K562 (cell line): ENCODE data around the gene MYOCD. TPM values are rescaled to one million over a fixed set of nuclear protein-coding genes. Genes with fewer than 3 reads are reported as not detected.

Experiments
- ATAC-seq: fragments of 200-7000 bp; cut with Tn5 transposase; 3 replicates; pipeline ENCODE4 v1.9.1; 2020; ENCODE audit warnings: moderate library complexity
- BruUV-seq: library from RNA; stranded (reverse); fragments of 400-500 nt; replicated peaks from 2 replicates; lab custom pipeline; 2021; lab: Mats Ljungman, UMichigan
- CTCF ChIA-PET: fragments of 300-600 bp; formaldehyde crosslinking; extraction: SDS; loops from one replicate; lab custom pipeline; 2021; ENCODE audit warnings: low intra/inter-chr PET ratio; lab: Yijun Ruan, JAX
- POLR2A ChIA-PET: fragments of 300-600, 350-650 bp; sonication (Branson Sonifier 250); formaldehyde crosslinking; extraction: SDS; loops from one replicate; lab custom pipeline; 2021; ENCODE audit warnings: antibody characterized with exemption, inconsistent platforms; lab: Yijun Ruan, JAX
- DNase-seq, 4 experiments: peaks; one replicate each; pipeline versions ENCODE4 v3.0.0 to v3.0.0-alpha.2; 2011 to 2018; ENCODE audit warnings: low spot score in 3 of 4, mixed read lengths in 3 of 4; ENCODE audit errors: extremely low read depth in 1 of 4
- FAIRE-seq: peaks from 2 replicates; lab custom pipeline; 2011; peaks lifted over from hg19 to GRCh38; lab: Jason Lieb, UNC
- H2AFZ ChIP-seq: 2 replicates; pipeline ENCODE4 v1.6.0; 2011; ENCODE audit warnings: low read depth, low read length, control low read depth, inconsistent platforms
- H3K27ac ChIP-seq: fragments of 200-600 bp; 3 replicates; pipeline ENCODE4 v1.8.0; 2011; ENCODE audit warnings: low read depth, mild to moderate bottlenecking, control low read depth, inconsistent platforms, low read length, moderate library complexity, mixed read lengths; ENCODE audit errors: extremely low read depth
- H3K27me3 ChIP-seq, 2 experiments: fragments of 300-600 bp in 1 of 2; 2 replicates in 1 of 2; 3 replicates in 1 of 2; pipeline versions ENCODE4 v1.6.0 to v1.8.0; 2011; ENCODE audit warnings: inconsistent platforms in 2 of 2, low read length in 2 of 2, mild to moderate bottlenecking in 1 of 2, mixed read lengths in 1 of 2, moderate library complexity in 1 of 2; ENCODE audit not compliant: control insufficient read depth in 2 of 2, insufficient read depth in 2 of 2
- H3K36me3 ChIP-seq: fragments of 300-600 bp; 3 replicates; pipeline ENCODE4 v1.8.0; 2011; ENCODE audit warnings: mild to moderate bottlenecking, low read length, inconsistent platforms; ENCODE audit not compliant: control insufficient read depth, insufficient read depth
- H3K4me1 ChIP-seq, 2 experiments: fragments of 200-600 bp in 1 of 2; replicated peaks in 1 of 2; 2 replicates in 1 of 2; 3 replicates in 1 of 2; pipeline versions ENCODE4 v1.5.1 to v1.8.0; 2011; ENCODE audit warnings: inconsistent platforms in 2 of 2, low read length in 2 of 2, mild to moderate bottlenecking in 1 of 2, mixed read lengths in 1 of 2, moderate library complexity in 1 of 2; ENCODE audit not compliant: control insufficient read depth in 2 of 2, insufficient read depth in 2 of 2
- H3K4me2 ChIP-seq: 2 replicates; pipeline ENCODE4 v1.6.1; 2011; ENCODE audit warnings: low read length, control low read depth, inconsistent platforms, mixed read lengths; ENCODE audit not compliant: insufficient read depth
- H3K4me3 ChIP-seq: fragments of 200-600 bp; sonication (generic), shearing (Covaris generic); 2 replicates; pipeline ENCODE4 v1.5.1; 2016; ENCODE audit warnings: control low read depth, inconsistent platforms
- H3K79me2 ChIP-seq: fragments of 200-600 bp; 3 replicates; pipeline ENCODE4 v1.8.0; 2011; ENCODE audit warnings: low read length, inconsistent platforms; ENCODE audit not compliant: control insufficient read depth, insufficient read depth
- H3K9ac ChIP-seq, 2 experiments: 2 replicates each; pipeline versions ENCODE4 v1.6.0 to v1.6.1; 2011; ENCODE audit warnings: low read depth in 2 of 2, low read length in 2 of 2, control low read depth in 1 of 2, inconsistent platforms in 1 of 2, mild to moderate bottlenecking in 1 of 2, mixed read lengths in 1 of 2; ENCODE audit not compliant: insufficient read depth in 1 of 2
- H3K9me1 ChIP-seq: one replicate; pipeline ENCODE4 v1.6.0; 2011; ENCODE audit warnings: inconsistent platforms, mild to moderate bottlenecking, low read length, moderate library complexity; ENCODE audit not compliant: control insufficient read depth, insufficient read depth
- H3K9me3 ChIP-seq: replicated peaks from 2 replicates; pipeline ENCODE4 v1.5.1; 2011; ENCODE audit warnings: low read depth, low read length, inconsistent platforms; ENCODE audit not compliant: control insufficient read depth, insufficient read depth
- H4K20me1 ChIP-seq: replicated peaks from 2 replicates; pipeline ENCODE4 v1.6.1; 2011; ENCODE audit warnings: low read length, inconsistent platforms, mixed read lengths; ENCODE audit not compliant: control insufficient read depth, insufficient read depth
- BRD4 ChIP-seq: fragments of 200-600 bp; sonication (generic); IDR thresholded peaks from 2 replicates; pipeline ENCODE4 v1.6.1; 2017; ENCODE audit warnings: inconsistent platforms
- CHD7 ChIP-seq: fragments of 200-600 bp; sonication (generic); IDR thresholded peaks from one replicate; pipeline ENCODE4 v1.6.1; 2012; ENCODE audit warnings: mild to moderate bottlenecking, low read depth, low read length, inconsistent platforms
- HCFC1 ChIP-seq: IDR thresholded peaks from 2 replicates; pipeline ENCODE4 v1.6.1; 2012; ENCODE audit warnings: low read depth, low read length, improper control_type of control experiment
- MCM3 ChIP-seq: fragments of 450-650 bp; IDR thresholded peaks from 2 replicates; pipeline ENCODE4 v1.6.1; 2016
- NRF1 ChIP-seq, 2 experiments: fragments of 450-650 bp; IDR thresholded peaks in 1 of 2; conservative IDR thresholded peaks in 1 of 2; 2 replicates each; pipeline ENCODE4 v1.6.1; 2014; ENCODE audit warnings: mild to moderate bottlenecking in 2 of 2
- SIX5 ChIP-seq, 2 experiments: IDR thresholded peaks; 2 replicates each; pipeline ENCODE4 v1.6.1; 2011; ENCODE audit warnings: low read length in 2 of 2, borderline replicate concordance in 1 of 2, low read depth in 1 of 2, mild to moderate bottlenecking in 1 of 2, moderate library complexity in 1 of 2; ENCODE audit not compliant: insufficient read depth in 1 of 2
- TRIM24 ChIP-seq, 2 experiments: fragments of 450-650 bp; IDR thresholded peaks; 2 replicates each; pipeline ENCODE4 v1.6.1; 2016
- ZNF143 ChIP-seq: sonication (generic); formaldehyde crosslinking; IDR thresholded peaks from 2 replicates; pipeline ENCODE4 v1.9.0; 2022; ENCODE audit warnings: mild to moderate bottlenecking, missing genetic modification reagents
- ZNF316 ChIP-seq: fragments of 450-650 bp; IDR thresholded peaks from 2 replicates; pipeline ENCODE4 v1.6.1; 2016
- WGBS: fragments of 100-300 bp; shearing (Covaris generic); methylation state at CpG from one replicate; pipeline ENCODE4 v1.1.6; 2016; ENCODE audit warnings: low coverage, mixed read lengths; ENCODE audit not compliant: insufficient coverage; ENCODE audit errors: missing lambda C conversion rate; 5-methylcytosine and 5-hydroxymethylcytosine counted together
- in situ Hi-C: fragments of 300-500 bp; cut with MboI; formaldehyde crosslinking; loops from 4 replicates; pipeline ENCODE4 v1.15.0; 2018; ENCODE audit warnings: inconsistent platforms, mixed read lengths
- intact Hi-C: fragments of 100-400 bp; cut with micrococcal nuclease; formaldehyde crosslinking; loops from 2 replicates; pipeline ENCODE4 v1.14.2; 2022
- polyA plus RNA-seq, 8 experiments: library from polyadenylated mRNA; depleted of rRNA in 4 of 8; stranded (reverse) in 5 of 8; unstranded in 3 of 8; fragments of >200 nt; fragmentation: Nextera tagmentation in 2 of 8; fragmentation: Illumina TruSeq in 1 of 8; extraction: Ambion mirVana in 2 of 8; extraction: Trizol in 1 of 8; gene quantifications; 2 replicates each; pipeline versions ENCODE4 v1.2.1 to v1.2.3, GENCODE V29; 2011 to 2014; ENCODE audit warnings: inconsistent platforms in 1 of 8, missing spikeins in 1 of 8
- total RNA-seq, 7 experiments: library from RNA; depleted of rRNA in 6 of 7; stranded (reverse); fragments of >200 nt in 6 of 7; fragmentation: Illumina TruSeq in 2 of 7; extraction: Trizol in 2 of 7; gene quantifications; 2 replicates each; pipeline versions ENCODE4 v1.2.1 to v1.2.3, GENCODE V29; 2011 to 2021; ENCODE audit warnings: low replicate concordance in 1 of 7

The MYOCD gene
- total and polyA plus RNA-seq, 9 of the 15 experiments (the other 6 are each of a cell fraction or from before 2014, with no cell fraction given), result not detected

GRCh38 chr17:12789075-12789480 is 123.4 kb downstream of the MYOCD start:
- Histone ChIP-seq H3K36me3 (no peaks in the 10 kb centered on the region), H3K4me3 (peak overlapping the region; percentile 49), H3K9me3 (no peaks in the 10 kb centered on the region), H4K20me1 (no peaks in the 10 kb centered on the region; the same call in 1 of the 2 replicates), H2AFZ (peak overlapping the region; percentile 70), H3K4me2 (peak overlapping the region; percentile 46; the same call in 1 of the 2 replicates), H3K9ac (no peak overlapping the region), H3K4me1 (peaks cover 0 to 12% of the 10 kb centered on the region in 2 experiments; a peak in 2 of 5 replicates), H3K27ac (no peak overlapping the region), H3K79me2 (no peaks in the 10 kb centered on the region), H3K9me1 (no peaks in the 10 kb centered on the region), H3K27me3 (peaks cover 0 to 19% of the 10 kb centered on the region in 2 experiments; a peak in 2 of 5 replicates)
- TF ChIP-seq ZNF316, result no peak
- TF ChIP-seq MCM3, result no peak
- peak; percentile 45 to 49; a peak in 2 of 4 replicates for TF ChIP-seq SIX5 (IDR thresholded peaks at IDR 0.05; ENCODE audit: borderline replicate concordance in 1 of 2, insufficient read depth in 1 of 2, low read depth in 1 of 2, low read length in 2 of 2)
- TF ChIP-seq CHD7, result no peak
- no peak for TF ChIP-seq BRD4
- TF ChIP-seq HCFC1, result peak; percentile 85
- no peak for TF ChIP-seq TRIM24 (IDR thresholded peaks at IDR 0.05)
- TF ChIP-seq NRF1 (conservative IDR thresholded peaks at IDR 0.05 in 1 of 2, IDR thresholded peaks at IDR 0.05 in 1 of 2), result peak; percentile 89 to 92
- peak; percentile 81 for TF ChIP-seq ZNF143 (CRISPR knock-in tag)
- CTCF ChIA-PET, result no interaction called here
- ATAC-seq, result no peak; the same call in 2 of the 3 replicates
- peak in 1 of 4 experiments; percentile 38 for DNase-seq
- BruUV-seq, result no TSS peak
- intact Hi-C loops (no loop called here), in situ Hi-C loops (no loop called here)
- no peak for FAIRE-seq
- POLR2A ChIA-PET, result no interaction called here
- 2% methylated on average over 14 of the region's 16 CpGs for WGBS
